Activated CD4-positive, alpha-beta T cell treated with anti-CD3 and anti-CD28 coated beads for 24 hours (primary cell): ENCODE data around the gene DGAT2.
"Not testable (repeated sequence)": the region's sequence is repeated elsewhere in the genome, so short reads cannot be mapped to it uniquely, and the experiment has no call there.

Experiments used
- DNase-seq, 2 donors: peaks; one replicate each; pipeline ENCODE4 v3.0.0-alpha.2; 2020; ENCODE audit warnings: low read depth in 2 of 2

The DGAT2 gene

GRCh38 chr11:75768112-75768908, at the start of gene DGAT2:
TSS of gene DGAT2 (plus strand) at chr11:75768778. CDS start at chr11:75768992, 214 bp downstream.
- peak; percentile 54 to 60 for DNase-seq

DNA sequence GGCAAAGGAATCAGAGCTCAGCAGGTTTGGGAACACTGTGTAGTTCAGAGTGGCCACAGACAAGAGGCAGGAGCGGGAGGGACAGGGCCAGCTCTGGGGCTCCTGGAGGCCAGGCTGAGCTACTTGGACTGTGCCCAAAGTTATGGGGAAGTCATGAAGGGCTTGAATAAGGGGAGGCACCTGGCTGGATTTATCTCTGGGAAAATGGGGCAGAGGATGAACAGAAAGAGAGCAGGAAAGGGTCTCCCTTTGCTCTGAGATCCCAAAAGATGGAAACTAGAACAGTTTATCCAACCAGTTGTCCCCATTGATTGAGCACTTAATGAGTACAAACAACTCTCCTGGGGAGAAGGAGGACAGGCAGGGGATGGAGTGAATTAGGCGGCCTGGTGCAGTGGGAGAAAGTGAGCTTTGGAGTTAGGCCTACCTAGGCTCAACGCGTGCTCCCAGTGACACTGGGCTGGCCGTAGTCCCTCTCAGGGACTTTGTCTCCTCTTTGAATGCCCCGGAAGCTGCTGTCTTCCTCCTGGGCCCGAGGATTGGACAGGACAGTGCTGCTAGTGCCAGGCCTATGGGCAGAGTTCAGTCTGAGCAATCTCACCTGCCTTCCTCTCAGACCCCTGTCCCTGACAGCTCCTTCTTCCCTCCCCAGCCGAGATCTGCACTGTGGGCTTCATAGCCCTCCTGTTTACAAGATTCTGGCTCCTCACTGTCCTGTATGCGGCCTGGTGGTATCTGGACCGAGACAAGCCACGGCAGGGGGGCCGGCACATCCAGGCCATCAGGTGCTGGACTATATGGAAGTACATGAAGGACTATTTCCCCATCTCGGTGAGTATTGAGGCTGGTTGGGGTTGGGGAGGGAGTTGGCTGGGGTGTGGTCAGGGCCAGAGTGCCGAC, 49.0 kb upstream of the DGAT2 start:
- DNase-seq: no peak

DNA sequence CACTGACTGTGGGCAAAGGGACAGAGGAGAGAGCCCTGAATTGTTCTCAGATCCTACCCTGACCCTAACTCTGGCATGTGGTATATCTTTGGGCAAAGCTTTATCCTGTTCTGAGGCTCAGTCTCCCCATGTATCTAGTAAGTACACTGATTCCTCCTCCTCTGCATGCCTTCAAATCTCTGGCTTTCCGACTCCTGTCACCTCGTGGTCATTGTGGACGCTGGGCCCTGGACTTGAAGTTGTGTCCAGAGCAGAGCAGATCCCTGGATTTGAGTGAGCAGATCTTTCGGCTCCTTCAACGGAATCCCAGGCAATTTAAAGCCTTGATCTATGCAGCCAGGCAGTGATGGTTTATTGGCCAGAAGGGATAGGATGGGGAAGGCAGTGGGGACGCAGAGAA, 47.9 kb upstream of the DGAT2 start:
- DNase-seq: no peak

DNA sequence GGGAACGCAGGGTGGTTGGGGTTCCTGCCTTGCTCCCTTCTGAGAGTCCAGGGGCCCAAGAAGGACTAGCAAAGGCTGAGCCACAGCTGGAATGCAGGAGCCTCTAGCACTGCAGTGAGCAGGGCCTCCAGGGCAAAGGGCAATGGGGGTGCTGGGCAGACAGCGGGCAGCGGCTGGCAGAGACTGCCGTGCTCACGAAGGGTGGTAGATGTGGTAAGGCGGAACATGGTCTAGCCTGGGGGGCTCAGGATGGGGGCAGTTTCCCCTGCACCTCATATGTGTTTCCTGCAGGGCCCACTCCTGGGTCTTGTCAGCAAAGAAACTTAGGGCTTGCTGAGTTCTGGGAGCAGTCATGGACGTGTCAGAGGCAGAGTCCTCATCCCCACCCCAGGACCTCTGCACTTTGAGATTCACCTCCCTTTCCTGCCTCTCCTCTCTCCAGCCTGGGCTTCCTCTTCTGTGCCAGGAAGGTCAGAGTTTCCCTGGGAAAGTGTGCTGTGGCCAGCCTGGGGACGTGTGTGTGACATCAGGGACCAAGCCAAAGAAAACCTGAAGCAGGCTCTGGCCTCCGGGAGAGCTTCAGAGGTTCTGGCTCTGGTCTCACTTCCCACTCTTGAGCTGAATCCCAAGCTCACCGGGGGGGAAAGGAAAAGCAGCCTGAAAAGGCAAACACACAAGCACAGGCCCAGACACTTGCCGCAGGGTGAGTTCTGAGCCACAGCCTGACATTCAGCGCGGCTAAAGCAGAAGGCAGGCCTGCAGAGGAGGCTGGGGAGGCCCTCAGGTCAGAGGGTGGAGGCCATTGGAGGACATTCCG, 46.5 kb upstream of the DGAT2 start:
- DNase-seq: no peak

DNA sequence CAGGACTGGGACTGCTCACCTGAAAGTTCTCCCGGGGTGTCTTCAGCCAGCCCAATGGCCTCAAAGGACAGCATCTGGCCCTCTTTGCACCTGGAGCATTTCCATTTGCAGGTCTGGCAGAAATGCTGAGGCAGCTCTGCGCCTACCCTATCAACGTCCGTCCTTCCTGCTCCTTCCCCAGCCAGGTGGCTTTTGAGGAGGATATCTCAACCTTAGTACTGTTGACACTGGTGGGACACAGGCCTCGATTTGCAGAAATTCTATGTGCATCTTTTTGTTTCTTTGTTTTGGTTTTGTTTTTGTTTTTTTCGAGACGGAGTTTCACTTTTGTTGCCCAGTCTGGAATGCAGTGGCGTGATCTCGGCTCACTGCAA, 45.9 kb upstream of the DGAT2 start:
- DNase-seq: no peak

GRCh38 chr11:75725547-75726320, 42.8 kb upstream of the DGAT2 start:
- DNase-seq: no peak

DNA sequence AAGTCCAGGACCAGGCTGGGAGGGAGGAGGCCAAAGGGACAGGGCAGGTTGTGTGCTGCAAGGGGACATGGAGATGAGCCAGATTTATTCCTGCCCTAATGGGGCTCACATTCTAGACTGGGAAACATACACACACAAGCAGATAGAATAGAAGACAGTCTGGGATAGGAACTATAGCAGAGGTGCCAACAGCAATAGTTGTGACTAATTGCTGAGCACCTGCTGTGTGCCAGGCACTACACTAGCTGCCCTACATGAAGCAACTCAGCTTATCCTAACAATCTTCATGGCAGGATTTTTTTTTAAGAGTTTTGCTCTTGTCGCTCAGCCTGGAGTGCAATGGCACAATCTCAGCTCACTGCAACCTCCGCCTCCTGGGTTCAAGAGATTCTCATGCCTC, 39.6 kb upstream of the DGAT2 start:
- DNase-seq: no peak

DNA sequence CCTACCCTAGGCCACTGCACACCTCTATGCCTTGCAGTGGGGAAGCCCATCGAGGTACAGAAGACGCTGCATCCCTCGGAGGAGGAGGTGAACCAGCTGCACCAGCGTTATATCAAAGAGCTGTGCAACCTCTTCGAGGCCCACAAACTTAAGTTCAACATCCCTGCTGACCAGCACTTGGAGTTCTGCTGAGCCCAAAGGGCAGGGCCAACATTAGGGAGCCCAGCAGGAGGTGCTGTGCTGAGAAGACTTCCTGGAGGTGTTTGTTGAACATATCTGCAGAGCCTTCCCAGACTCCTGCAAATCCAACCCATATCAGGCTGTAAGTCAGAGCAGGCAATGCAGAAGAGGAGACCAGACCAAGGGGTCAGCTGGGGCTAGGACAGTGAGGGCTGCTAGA, 37.5 kb upstream of the DGAT2 start:
- no peak for DNase-seq

- DNase-seq: no peak
Measured at GRCh38 chr11:75733071-75733430, 35.5 kb upstream of the DGAT2 start.

- no peak for DNase-seq
Measured at GRCh38 chr11:75733431-75734107, 35.0 kb upstream of the DGAT2 start.

- DNase-seq: no peak
Measured at GRCh38 chr11:75734491-75735180, 33.9 kb upstream of the DGAT2 start.

DNA sequence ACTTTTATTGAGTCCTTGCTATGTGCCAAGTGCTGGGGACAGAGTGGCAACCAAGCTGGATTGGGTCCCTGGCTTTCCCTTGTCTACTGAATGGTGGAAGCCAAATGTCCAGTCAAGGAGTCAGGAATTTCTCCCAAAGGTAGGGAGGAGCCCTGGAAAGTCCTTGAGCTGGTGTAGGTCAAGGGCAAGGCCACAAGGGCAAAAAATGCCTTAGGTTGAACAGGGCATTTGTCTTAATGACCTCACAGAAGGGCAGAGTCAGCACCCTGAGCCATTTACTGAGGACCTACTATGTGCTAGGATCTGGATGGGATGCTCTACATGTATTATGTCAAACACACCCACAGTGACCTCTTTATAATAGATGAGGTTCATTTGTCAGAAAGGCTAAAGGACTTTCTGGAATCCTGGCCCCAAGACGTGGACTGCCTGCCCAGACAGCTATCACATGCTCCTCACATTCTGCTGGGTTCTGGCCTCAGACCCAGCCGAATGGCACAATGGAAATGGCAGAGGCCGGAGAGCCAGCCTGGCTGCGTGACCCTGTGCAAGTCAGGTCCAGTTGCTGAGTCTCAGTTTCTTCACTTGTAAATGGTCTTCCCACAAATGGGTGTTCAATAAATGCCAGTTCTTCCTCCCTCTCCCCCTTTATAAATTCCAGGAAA, 33.3 kb upstream of the DGAT2 start:
- no peak for DNase-seq

GRCh38 chr11:75737314-75737713, 31.3 kb upstream of the DGAT2 start:
- no peak for DNase-seq

DNA sequence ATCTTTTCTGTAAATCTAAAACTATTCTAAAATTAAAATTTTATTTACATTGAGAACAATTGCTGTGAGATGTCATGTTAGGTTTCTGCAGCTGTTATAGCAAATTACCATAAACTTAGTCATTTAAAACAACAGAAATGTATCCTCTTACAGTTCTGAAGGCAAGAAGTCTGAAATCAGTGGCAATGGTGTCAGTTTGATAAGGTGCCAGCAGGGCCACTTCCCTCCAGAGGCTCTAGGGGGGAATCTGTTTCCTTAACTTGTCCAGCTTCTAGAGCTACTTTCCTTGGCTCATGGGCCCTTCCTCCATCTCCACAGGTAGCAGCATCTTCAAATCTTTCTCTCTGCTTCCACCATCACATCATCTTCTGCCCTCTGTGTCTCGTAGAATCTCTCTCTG, 27.9 kb upstream of the DGAT2 start:
- no peak for DNase-seq

GRCh38 chr11:75743159-75743558, 25.4 kb upstream of the DGAT2 start:
- not testable (repeated sequence) for DNase-seq

DNA sequence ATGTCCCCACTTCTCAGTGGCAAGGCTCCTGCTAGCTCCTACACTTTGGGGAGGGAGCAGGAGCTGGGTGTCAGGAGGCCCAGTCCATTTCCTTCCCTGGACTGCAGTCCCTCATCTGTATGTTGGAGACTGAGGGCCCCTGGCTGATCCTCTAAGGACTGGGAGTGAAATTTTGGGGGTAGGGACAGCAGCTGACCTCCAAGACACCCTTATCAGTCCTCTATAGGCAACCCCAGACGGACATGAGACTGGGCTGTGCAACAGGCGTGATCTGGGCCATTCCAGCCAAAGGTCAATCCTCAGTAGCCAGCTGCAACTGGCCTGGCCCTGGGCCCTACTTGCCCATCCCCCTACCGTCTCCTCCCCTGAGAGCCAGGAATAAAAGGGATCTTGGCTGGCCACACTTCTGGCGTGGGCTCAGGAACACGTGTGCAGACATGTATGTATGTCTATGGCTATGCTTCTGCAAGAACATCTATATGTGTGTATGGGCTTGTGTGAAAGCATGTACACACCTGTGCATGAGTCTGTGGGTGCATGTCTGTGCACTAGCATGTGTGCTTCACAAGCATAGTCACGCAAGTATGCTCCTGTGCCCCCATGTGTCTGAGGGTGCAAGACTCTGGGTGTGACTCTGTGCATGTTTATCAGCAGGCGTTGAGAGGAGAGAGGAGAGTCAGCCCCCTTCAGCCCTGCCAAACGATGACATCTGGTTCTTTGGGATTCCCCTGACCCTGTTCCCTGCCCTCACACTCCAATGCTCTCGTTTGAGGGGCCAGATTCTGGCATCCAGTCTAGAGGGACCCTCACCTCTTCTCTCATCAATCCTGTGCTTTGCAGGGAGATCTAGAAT, 24.6 kb upstream of the DGAT2 start:
- no peak for DNase-seq

DNA sequence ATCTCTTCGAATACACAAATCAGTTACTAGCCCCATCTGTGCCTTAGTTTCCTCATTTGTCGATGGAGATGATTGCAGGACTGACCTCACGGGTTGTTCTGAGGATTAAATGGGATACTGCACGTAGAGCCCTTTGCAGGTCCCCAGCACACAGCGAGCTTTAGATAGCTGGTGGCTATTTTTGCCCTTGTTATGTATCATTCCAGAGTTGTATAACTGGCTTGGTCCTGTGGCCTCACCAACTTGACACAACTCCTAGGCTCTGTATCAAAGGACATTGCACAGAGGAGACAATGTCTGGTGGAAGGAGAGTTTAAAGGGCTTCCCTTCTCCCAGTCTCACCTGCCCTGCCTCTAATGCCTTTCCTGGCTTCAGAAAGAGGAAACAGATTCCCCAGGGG, 22.8 kb upstream of the DGAT2 start:
- no peak for DNase-seq

GRCh38 chr11:75748729-75749273, 19.8 kb upstream of the DGAT2 start:
- DNase-seq: not testable (repeated sequence)
